ENCODE measurements around the gene GLG1.

Gene GLG1

GRCh38 chr16:74577882-74578366, 29.0 kb downstream of the GLG1 start:
- H3K4me3 ChIP-seq (ENCODE audit: low read depth, low read length), result no peak overlapping the region
- peak; percentile 34 for DNase-seq (ENCODE audit: low read depth)
- no peak for TF ChIP-seq CTCF (IDR thresholded peaks at IDR 0.05; ENCODE audit: insufficient read depth, low read depth, low read length, missing control alignments)

DNA sequence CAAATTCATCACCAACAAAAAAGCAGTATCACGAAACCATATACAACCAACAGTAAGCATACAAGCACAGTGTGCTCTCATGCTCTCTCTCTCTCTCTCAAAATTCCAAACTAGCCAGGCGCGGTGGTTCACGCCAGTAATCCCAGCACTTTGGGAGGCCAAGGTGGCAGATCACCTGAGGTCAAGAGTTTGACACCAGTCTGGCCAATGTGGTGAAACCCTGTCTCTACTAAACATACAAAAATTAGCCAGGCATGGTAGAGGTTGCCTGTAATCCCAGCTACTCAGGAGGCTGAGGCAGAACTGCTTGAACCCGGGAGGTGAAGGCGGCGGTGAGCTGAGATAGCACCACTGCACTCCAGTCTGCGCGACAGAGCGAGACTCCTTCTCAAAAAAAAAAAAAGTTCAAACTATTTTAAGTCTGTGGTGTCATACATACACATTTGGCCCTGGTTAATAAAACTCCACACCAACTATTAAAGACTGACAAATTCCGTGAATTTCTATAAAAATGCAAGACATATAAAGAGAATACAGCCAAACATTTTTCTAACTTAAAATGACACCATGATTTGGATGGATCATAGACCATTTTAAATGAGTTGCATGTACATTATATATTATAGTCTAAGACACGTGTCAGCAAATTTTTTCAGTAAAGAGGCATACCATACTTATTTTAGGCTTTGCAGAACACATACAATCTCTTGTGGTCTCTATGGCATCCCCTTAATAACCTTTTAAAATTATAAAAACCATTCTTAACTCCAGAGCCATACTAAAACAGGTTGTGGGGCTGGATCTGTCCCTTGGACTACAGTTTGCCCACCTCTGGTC, 30.9 kb downstream of the GLG1 start:
- TF ChIP-seq CTCF (IDR thresholded peaks at IDR 0.05; ENCODE audit: insufficient read depth, low read depth, low read length, missing control alignments), result no peak
- no peak for DNase-seq (ENCODE audit: low read depth)
- no peak overlapping the region for H3K4me3 ChIP-seq (ENCODE audit: low read depth, low read length)

DNA sequence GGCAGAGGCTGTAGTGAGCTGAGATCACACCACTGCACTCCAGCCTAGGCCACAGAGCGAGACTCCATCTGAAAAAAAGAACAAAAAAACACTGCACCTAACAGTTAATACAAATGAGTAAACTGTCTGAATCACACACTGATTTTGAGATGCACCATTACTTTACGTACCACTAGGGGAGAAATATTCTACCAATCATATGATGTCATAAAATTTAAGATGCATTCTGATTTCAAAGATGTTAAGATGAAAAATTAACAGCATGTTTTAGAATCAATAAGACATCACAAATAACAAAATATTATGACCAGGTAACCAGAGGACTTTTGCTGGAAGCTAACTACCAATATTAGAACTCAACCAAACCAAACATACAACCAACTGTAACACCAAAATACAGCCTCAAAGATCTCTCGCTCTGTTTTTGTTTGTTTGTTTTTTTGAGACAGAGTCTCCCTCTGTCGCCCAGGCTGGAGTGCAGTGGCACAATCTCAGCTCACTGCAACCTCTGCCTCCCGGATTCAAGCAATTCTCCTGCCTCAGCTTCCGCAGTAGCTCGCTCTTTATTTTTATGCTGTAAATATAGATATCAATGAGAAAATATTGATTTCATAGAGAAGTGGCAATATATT, 31.6 kb downstream of the GLG1 start:
- no peak for TF ChIP-seq CTCF (IDR thresholded peaks at IDR 0.05; ENCODE audit: insufficient read depth, low read depth, low read length, missing control alignments)
- DNase-seq (ENCODE audit: low read depth), result no peak
- H3K4me3 ChIP-seq (ENCODE audit: low read depth, low read length), result no peak overlapping the region

DNA sequence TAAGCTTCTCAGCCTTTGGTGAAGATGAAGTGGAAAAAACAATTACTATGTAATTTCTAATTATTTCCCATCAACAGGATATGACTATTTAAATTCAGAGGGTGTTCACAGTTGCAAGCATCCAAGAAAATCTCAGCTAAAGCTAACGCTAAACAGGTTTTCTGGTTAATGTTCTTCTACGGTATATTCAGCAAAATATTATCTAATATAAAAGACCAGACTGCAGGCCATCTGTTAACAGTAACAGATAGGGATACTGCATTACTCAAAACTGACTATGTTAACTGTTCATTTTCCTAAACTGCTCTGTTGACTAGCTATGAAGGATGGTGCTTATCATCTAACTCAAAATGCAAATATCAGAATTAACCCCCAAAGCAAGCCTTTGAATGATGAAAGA, 32.8 kb downstream of the GLG1 start:
- no peak for DNase-seq (ENCODE audit: low read depth)
- no peak for TF ChIP-seq CTCF (IDR thresholded peaks at IDR 0.05; ENCODE audit: insufficient read depth, low read depth, low read length, missing control alignments)
- no peak overlapping the region for H3K4me3 ChIP-seq (ENCODE audit: low read depth, low read length)

DNA sequence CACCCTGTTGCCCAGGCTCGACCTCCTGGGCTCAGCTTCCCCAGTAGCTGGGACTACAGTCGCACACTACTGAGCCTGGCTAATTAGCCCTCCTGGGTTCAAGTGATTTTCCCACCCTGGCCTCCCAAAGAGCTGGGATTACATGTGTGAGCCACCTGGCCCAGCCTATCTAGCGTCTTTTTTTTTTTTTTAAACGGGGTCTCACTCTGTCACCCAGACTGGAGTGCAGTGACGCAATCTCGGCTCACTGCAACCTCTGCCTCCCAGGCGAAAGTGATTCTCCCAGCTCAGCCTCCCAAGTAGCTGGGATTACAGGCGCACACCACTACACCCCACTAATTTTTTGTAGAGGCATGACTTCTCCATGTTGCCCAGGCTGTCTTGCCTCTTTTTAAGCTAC, 33.3 kb downstream of the GLG1 start:
- no peak for DNase-seq (ENCODE audit: low read depth)
- no peak for TF ChIP-seq CTCF (IDR thresholded peaks at IDR 0.05; ENCODE audit: insufficient read depth, low read depth, low read length, missing control alignments)

GRCh38 chr16:74570412-74571301, 36.3 kb downstream of the GLG1 start:
- no peak overlapping the region for H3K4me3 ChIP-seq (ENCODE audit: low read depth, low read length)
- TF ChIP-seq CTCF (IDR thresholded peaks at IDR 0.05; ENCODE audit: insufficient read depth, low read depth, low read length, missing control alignments), result no peak
- DNase-seq (ENCODE audit: low read depth), result no peak

More for the DNA sequence above, 33.3 kb downstream of the GLG1 start:
- no peak overlapping the region for H3K4me3 ChIP-seq (ENCODE audit: low read depth, low read length)
